B cell (primary cell): ENCODE results near the gene IRF7. TPM values are rescaled to one million over a fixed set of nuclear protein-coding genes. Genes with fewer than 3 reads are reported as not detected.

Experiments
- ATAC-seq: fragments of 200-7000 bp; cut with Tn5 transposase; one replicate; pipeline ENCODE4 v1.10.0; 2021; ENCODE audit warnings: low read depth, mild to moderate bottlenecking, moderate number of reproducible peaks, moderate library complexity
- CTCF ChIA-PET: fragments of 350-600 bp; sonication (Branson Sonifier 250); formaldehyde crosslinking; loops from one replicate; lab custom pipeline; 2021; ENCODE audit warnings: antibody characterized with exemption, inconsistent platforms; lab: Charles Lee
- POLR2A ChIA-PET: fragments of 350-600 bp; sonication (Branson Sonifier 250); formaldehyde crosslinking; loops from one replicate; lab custom pipeline; 2021; ENCODE audit warnings: antibody characterized with exemption; lab: Charles Lee
- DNase-seq: peaks from one replicate; pipeline ENCODE4 v3.0.0; 2013
- H2AFZ ChIP-seq: 2 replicates; pipeline ENCODE4 v1.6.1; 2012; ENCODE audit warnings: mild to moderate bottlenecking, low read depth, low read length; ENCODE audit not compliant: insufficient read depth, poor library complexity, severe bottlenecking
- H3K27ac ChIP-seq, 2 donors: 1 replicate in 1 of 2; 2 replicates in 1 of 2; pipeline ENCODE4 v1.5.1; 2012 to 2013; ENCODE audit warnings: low read length in 2 of 2, mild to moderate bottlenecking in 2 of 2, moderate library complexity in 1 of 2
- H3K27me3 ChIP-seq, 4 experiments: fragments of 200-600 bp in 1 of 4; sonication (generic) in 1 of 4; replicated peaks in 1 of 4; 1 replicate in 2 of 4; 2 replicates in 2 of 4; pipeline versions ENCODE4 v1.6.1 to v1.7.0; 2013 to 2016; ENCODE audit warnings: low read length in 3 of 4, mild to moderate bottlenecking in 2 of 4, mixed read lengths in 1 of 4, moderate library complexity in 1 of 4; ENCODE audit not compliant: insufficient read depth in 4 of 4, control insufficient read depth in 3 of 4; ENCODE audit errors: control extremely low read depth in 1 of 4
- H3K36me3 ChIP-seq, 2 experiments: replicated peaks in 1 of 2; 1 replicate in 1 of 2; 2 replicates in 1 of 2; pipeline versions ENCODE4 v1.6.1 to v1.7.1; 2013; ENCODE audit warnings: low read length in 1 of 2; ENCODE audit not compliant: insufficient read depth in 2 of 2, control insufficient read depth in 1 of 2; ENCODE audit errors: control extremely low read depth in 1 of 2, extremely low read depth in 1 of 2
- H3K4me1 ChIP-seq, 2 donors: fragments of 200-600 bp in 1 of 2; sonication (generic) in 1 of 2; 1 replicate in 1 of 2; 2 replicates in 1 of 2; pipeline versions ENCODE4 v1.5.1 to v1.6.1; 2013 to 2017; ENCODE audit warnings: low read length in 2 of 2; ENCODE audit not compliant: control insufficient read depth in 2 of 2, insufficient read depth in 2 of 2
- H3K4me2 ChIP-seq: replicated peaks from 2 replicates; pipeline ENCODE3; 2012; ENCODE audit warnings: mild to moderate bottlenecking, low read depth, low read length; ENCODE audit not compliant: poor library complexity, severe bottlenecking
- H3K4me3 ChIP-seq, 5 experiments: fragments of 200-600 bp in 1 of 5; sonication (generic) in 1 of 5; 1 replicate in 3 of 5; 2 replicates in 2 of 5; pipeline versions ENCODE4 v1.5.1 to v1.7.0; 2011 to 2016; ENCODE audit warnings: low read length in 4 of 5, mild to moderate bottlenecking in 4 of 5, low read depth in 2 of 5, control low read depth in 1 of 5, moderate library complexity in 1 of 5; ENCODE audit not compliant: insufficient read depth in 1 of 5; ENCODE audit errors: control extremely low read depth in 1 of 5, extremely low read depth in 1 of 5
- H3K79me2 ChIP-seq: fragments of 200-600 bp; sonication (generic); one replicate; pipeline ENCODE4 v1.6.0; 2016; ENCODE audit warnings: low read length; ENCODE audit not compliant: control insufficient read depth, insufficient read depth
- H3K9ac ChIP-seq: fragments of 200-600 bp; sonication (generic); 2 replicates; pipeline ENCODE4 v1.6.1; 2017; ENCODE audit warnings: mild to moderate bottlenecking, low read length, moderate library complexity
- H3K9me3 ChIP-seq, 3 donors: one replicate each; pipeline versions ENCODE4 v1.6.1 to v1.7.1; 2013; ENCODE audit warnings: low read length in 2 of 3; ENCODE audit not compliant: control insufficient read depth in 2 of 3, insufficient read depth in 1 of 3; ENCODE audit errors: control extremely low read depth in 1 of 3
- H4K20me1 ChIP-seq: 2 replicates; pipeline ENCODE4 v1.6.0; 2012; ENCODE audit warnings: mild to moderate bottlenecking, low read length; ENCODE audit not compliant: insufficient read depth, control insufficient read depth, poor library complexity, severe bottlenecking
- H3K27ac Mint-ChIP-seq: one replicate; pipeline ENCODE4 v1.8.0; 2021; ENCODE audit warnings: mixed read lengths
- H3K27me3 Mint-ChIP-seq: one replicate; pipeline ENCODE4 v1.8.0; 2021; ENCODE audit warnings: mixed read lengths
- H3K4me1 Mint-ChIP-seq: one replicate; pipeline ENCODE4 v1.8.0; 2021; ENCODE audit warnings: mixed read lengths
- H3K4me3 Mint-ChIP-seq: one replicate; pipeline ENCODE4 v1.8.0; 2021; ENCODE audit warnings: mixed read lengths
- H3K9me3 Mint-ChIP-seq: one replicate; pipeline ENCODE4 v1.8.0; 2022; ENCODE audit warnings: mixed read lengths; ENCODE audit not compliant: insufficient read depth
- EZH2 ChIP-seq: IDR thresholded peaks from 2 replicates; pipeline ENCODE4 v1.6.1; 2012; ENCODE audit warnings: borderline replicate concordance, low read depth, mild to moderate bottlenecking, moderate library complexity, low read length; ENCODE audit not compliant: insufficient read depth, poor library complexity, severe bottlenecking
- WGBS: methylation state at CpG from one replicate; pipeline ENCODE4 v1.1.5; 2013; ENCODE audit warnings: missing lambda C conversion rate; ENCODE audit not compliant: insufficient coverage; 5-methylcytosine and 5-hydroxymethylcytosine counted together
- intact Hi-C: fragments of 100-400 bp; cut with micrococcal nuclease; formaldehyde crosslinking; loops from one replicate; pipeline ENCODE4 v1.10.0; 2022
- polyA plus RNA-seq: library from polyadenylated mRNA; depleted of rRNA; stranded (reverse); fragments of >200 nt; gene quantifications from 2 replicates; pipeline ENCODE4 v1.2.3, GENCODE V29; 2012
- total RNA-seq, 2 donors: library from RNA; stranded (reverse); fragments of 120-200 nt in 1 of 2; gene quantifications; 1 replicate in 1 of 2; 2 replicates in 1 of 2; pipeline versions ENCODE4 v1.2.3 to v1.2.4, GENCODE V29; 2013 to 2022
- TF ChIP-seq, protein P1 (sequence below): fragments of 200-600 bp; IDR thresholded peaks from one replicate; pipeline ENCODE4 v1.8.0; 2022; ENCODE audit warnings: antibody characterized with exemption, mild to moderate bottlenecking

The IRF7 gene
- total and polyA plus RNA-seq, 2 donors (not counting 1 experiment from before 2014, with no cell fraction given) = 136 to 184 TPM

DNA sequence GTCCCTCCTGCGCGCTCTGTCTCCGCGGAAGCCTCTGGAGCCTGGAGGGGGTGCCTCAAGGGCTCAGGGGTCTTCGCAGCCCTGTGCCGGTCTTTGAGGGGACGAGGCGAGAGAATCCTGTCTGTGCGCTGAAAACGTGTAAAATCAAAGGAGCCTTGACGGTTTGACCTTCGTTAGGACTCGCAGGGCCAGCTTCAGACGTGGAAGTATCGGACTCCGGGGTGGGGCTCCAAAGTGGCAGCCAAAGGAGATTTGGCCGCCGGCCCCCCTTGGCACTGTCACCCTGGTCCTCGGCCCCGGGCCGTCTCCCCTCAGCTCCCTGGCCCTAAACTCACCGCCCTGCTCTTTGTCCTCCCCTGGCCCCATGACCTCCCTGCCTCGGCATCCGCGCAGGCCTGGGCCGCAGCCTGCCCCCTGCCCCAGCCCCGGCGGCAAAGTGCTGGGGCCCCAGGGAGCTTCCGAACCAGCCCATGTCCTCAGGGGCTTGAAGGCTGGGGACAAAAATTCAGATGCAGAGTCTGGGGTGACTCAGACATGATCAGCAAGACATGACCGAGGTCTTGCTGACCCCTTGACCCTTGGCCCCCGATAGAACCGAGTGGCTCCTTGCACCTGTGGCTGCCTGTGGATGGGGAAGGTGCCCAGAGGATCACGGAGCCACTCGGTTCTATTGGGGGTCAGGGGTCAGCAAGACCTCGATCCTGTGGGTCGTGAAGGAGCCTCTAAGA, 46.4 kb downstream of the IRF7 start:
- CTCF ChIA-PET = interaction anchor here (1.4 to 1.7 kb wide), 2 partner anchors 8 to 15 kb away, joined by 4 read pairs; no protein-coding TSS in a partner anchor
- TF ChIP-seq, protein P1, sequence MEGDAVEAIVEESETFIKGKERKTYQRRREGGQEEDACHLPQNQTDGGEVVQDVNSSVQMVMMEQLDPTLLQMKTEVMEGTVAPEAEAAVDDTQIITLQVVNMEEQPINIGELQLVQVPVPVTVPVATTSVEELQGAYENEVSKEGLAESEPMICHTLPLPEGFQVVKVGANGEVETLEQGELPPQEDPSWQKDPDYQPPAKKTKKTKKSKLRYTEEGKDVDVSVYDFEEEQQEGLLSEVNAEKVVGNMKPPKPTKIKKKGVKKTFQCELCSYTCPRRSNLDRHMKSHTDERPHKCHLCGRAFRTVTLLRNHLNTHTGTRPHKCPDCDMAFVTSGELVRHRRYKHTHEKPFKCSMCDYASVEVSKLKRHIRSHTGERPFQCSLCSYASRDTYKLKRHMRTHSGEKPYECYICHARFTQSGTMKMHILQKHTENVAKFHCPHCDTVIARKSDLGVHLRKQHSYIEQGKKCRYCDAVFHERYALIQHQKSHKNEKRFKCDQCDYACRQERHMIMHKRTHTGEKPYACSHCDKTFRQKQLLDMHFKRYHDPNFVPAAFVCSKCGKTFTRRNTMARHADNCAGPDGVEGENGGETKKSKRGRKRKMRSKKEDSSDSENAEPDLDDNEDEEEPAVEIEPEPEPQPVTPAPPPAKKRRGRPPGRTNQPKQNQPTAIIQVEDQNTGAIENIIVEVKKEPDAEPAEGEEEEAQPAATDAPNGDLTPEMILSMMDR = no peak
- TF ChIP-seq EZH2 = no peak
- H2AFZ ChIP-seq = peak overlapping the region; percentile 74
- no peak for ATAC-seq
- peaks cover 0 to 9% (median 4%) of the 10 kb centered on the region in 4 experiments for H3K27me3 ChIP-seq
- peaks cover 10 to 13% of the 10 kb centered on the region in 2 donors for H3K4me1 ChIP-seq
- no peaks in the 10 kb centered on the region for H3K9me3 Mint-ChIP-seq
- no peak for DNase-seq
- peak overlapping the region; percentile 30 to 85 (median 68) for H3K4me3 ChIP-seq
- WGBS = 48% methylated on average over 36 of the region's 36 CpGs
- no peaks in the 10 kb centered on the region for H3K36me3 ChIP-seq
- POLR2A ChIA-PET = interaction anchor here (0.6 to 2.1 kb wide), 2 partner anchors 33 to 127 kb away, joined by 4 to 10 read pairs; partner anchors contain the start of gene HRAS
- peaks cover 5% of the 10 kb centered on the region for H3K27me3 Mint-ChIP-seq
- H3K79me2 ChIP-seq = no peaks in the 10 kb centered on the region
- peak overlapping the region; percentile 97 for H3K4me2 ChIP-seq
- intact Hi-C loops = loop anchor here (2.0 to 5.0 kb wide), 4 partner anchors 33 to 128 kb away; partner anchors contain the start of genes DEAF1, LRRC56, RNH1 and TMEM80
- H3K27ac ChIP-seq = peak overlapping the region; percentile 50 to 67
- peak overlapping the region; percentile 83 for H3K4me3 Mint-ChIP-seq
- H3K9me3 ChIP-seq = no peaks in the 10 kb centered on the region
- H4K20me1 ChIP-seq = no peaks in the 10 kb centered on the region
- H3K4me1 Mint-ChIP-seq = peaks cover 6% of the 10 kb centered on the region
- peak overlapping the region; percentile 81 for H3K9ac ChIP-seq
- peak overlapping the region; percentile 81 for H3K27ac Mint-ChIP-seq
